KMS-11 (cell line): ENCODE results near the gene GPR84.

Source experiments
- H2AFZ ChIP-seq: fragments of 200-600 bp; sonication (generic); 2 replicates; pipeline ENCODE4 v1.6.1; 2016; ENCODE audit warnings: antibody characterized with exemption, mixed run types, low read depth
- H3K27ac ChIP-seq: fragments of 200-600 bp; sonication (generic); 2 replicates; pipeline ENCODE4 v1.6.1; 2016; ENCODE audit warnings: mild to moderate bottlenecking, mixed run types
- H3K27me3 ChIP-seq: fragments of 200-600 bp; sonication (generic); 2 replicates; pipeline ENCODE4 v1.6.1; 2017; ENCODE audit warnings: mild to moderate bottlenecking, low read depth, mixed run types, moderate library complexity; ENCODE audit not compliant: insufficient read depth
- H3K36me3 ChIP-seq: fragments of 200-600 bp; sonication (generic); 2 replicates; pipeline ENCODE4 v1.6.1; 2017; ENCODE audit warnings: mild to moderate bottlenecking, mixed run types; ENCODE audit not compliant: insufficient read depth
- H3K4me1 ChIP-seq: fragments of 200-600 bp; sonication (generic); 2 replicates; pipeline ENCODE4 v1.6.1; 2016; ENCODE audit warnings: mild to moderate bottlenecking, low read depth, mixed run types; ENCODE audit not compliant: poor library complexity, severe bottlenecking
- H3K4me2 ChIP-seq: fragments of 200-600 bp; sonication (generic); 2 replicates; pipeline ENCODE4 v1.7.0; 2016; ENCODE audit warnings: mild to moderate bottlenecking, mixed run types
- H3K4me3 ChIP-seq: fragments of 200-600 bp; sonication (generic); IDR thresholded peaks from 2 replicates; pipeline ENCODE4 v1.6.1; 2017; ENCODE audit warnings: low read depth, low read length, mixed read lengths; ENCODE audit not compliant: insufficient read depth
- H3K79me2 ChIP-seq: fragments of 200-600 bp; sonication (generic); 2 replicates; pipeline ENCODE4 v1.6.1; 2016; ENCODE audit warnings: low read depth, mixed run types; ENCODE audit not compliant: insufficient read depth
- H3K9ac ChIP-seq: fragments of 200-600 bp; sonication (generic); 2 replicates; pipeline ENCODE4 v1.6.1; 2016; ENCODE audit warnings: mild to moderate bottlenecking, mixed run types
- H4K20me1 ChIP-seq: fragments of 200-600 bp; sonication (generic); 2 replicates; pipeline ENCODE4 v1.6.1; 2016; ENCODE audit warnings: mild to moderate bottlenecking, mixed run types; ENCODE audit not compliant: insufficient read depth
- TF ChIP-seq, protein P1 (sequence below): fragments of 200-600 bp; sonication (generic); conservative IDR thresholded peaks from 2 replicates; pipeline ENCODE4 v1.6.1; 2017; ENCODE audit warnings: low read depth, mild to moderate bottlenecking, antibody characterized with exemption, low read length, moderate library complexity, mixed read lengths

The GPR84 gene

DNA sequence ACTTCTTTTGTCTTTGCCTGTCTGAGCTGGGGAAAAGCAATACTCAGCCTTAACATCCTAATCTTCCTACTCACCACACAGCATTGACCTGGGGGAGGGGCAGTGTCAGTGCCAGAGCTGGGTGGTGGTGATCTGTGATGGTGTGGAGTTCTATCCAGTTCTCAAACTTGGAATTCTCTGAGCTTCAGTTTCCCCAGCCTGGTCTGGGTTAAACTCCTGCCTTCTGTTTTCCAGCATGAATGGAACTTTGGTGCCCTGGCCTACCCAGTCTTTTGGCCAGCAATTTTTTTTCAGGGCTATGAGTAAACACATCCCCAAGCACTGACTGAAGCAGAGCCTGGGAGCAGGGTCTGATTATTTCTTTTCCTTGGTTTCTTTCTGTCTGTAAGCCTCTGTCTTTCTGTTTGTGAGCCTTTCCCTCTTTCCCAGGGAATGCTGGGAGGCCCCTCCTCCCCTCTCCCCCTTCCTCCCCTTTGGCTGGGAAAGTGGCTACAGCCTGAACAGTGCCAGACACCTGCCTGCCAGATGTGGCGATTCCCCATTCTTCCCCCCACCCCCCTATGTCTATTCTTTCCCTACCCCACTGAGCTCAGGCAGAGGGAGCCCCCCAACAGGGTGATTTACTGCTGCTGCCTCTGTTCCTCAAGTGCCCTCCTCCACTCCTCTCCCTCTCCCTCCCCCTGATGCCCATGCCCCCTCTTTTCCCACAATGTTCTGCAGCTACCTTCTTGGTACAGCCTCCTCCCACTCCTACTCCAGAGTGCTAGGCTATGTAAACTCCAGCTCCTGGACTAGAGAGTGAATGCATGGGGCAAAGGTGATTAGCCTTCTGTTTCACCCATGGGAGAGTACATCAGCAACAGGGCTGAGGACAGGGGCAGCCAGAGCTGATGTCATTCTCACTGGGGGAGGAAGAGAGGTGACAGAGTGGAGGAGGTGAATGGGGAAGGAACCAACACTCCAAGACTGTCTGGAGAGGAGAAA is 11.1 kb downstream of the GPR84 start:
- no peaks in the 10 kb centered on the region for H4K20me1 ChIP-seq
- peaks cover 2% of the 10 kb centered on the region; the same call in 1 of the 2 replicates for H3K36me3 ChIP-seq
- H2AFZ ChIP-seq: no peak overlapping the region
- H3K27me3 ChIP-seq: no peaks in the 10 kb centered on the region; the same call in 1 of the 2 replicates
- H3K4me2 ChIP-seq: no peak overlapping the region
- peaks cover 5% of the 10 kb centered on the region for H3K4me1 ChIP-seq
- no peak overlapping the region for H3K27ac ChIP-seq
- no peak overlapping the region for H3K4me3 ChIP-seq
- TF ChIP-seq, protein P1, sequence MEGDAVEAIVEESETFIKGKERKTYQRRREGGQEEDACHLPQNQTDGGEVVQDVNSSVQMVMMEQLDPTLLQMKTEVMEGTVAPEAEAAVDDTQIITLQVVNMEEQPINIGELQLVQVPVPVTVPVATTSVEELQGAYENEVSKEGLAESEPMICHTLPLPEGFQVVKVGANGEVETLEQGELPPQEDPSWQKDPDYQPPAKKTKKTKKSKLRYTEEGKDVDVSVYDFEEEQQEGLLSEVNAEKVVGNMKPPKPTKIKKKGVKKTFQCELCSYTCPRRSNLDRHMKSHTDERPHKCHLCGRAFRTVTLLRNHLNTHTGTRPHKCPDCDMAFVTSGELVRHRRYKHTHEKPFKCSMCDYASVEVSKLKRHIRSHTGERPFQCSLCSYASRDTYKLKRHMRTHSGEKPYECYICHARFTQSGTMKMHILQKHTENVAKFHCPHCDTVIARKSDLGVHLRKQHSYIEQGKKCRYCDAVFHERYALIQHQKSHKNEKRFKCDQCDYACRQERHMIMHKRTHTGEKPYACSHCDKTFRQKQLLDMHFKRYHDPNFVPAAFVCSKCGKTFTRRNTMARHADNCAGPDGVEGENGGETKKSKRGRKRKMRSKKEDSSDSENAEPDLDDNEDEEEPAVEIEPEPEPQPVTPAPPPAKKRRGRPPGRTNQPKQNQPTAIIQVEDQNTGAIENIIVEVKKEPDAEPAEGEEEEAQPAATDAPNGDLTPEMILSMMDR: no peak
- H3K79me2 ChIP-seq: no peaks in the 10 kb centered on the region
- no peak overlapping the region for H3K9ac ChIP-seq

DNA sequence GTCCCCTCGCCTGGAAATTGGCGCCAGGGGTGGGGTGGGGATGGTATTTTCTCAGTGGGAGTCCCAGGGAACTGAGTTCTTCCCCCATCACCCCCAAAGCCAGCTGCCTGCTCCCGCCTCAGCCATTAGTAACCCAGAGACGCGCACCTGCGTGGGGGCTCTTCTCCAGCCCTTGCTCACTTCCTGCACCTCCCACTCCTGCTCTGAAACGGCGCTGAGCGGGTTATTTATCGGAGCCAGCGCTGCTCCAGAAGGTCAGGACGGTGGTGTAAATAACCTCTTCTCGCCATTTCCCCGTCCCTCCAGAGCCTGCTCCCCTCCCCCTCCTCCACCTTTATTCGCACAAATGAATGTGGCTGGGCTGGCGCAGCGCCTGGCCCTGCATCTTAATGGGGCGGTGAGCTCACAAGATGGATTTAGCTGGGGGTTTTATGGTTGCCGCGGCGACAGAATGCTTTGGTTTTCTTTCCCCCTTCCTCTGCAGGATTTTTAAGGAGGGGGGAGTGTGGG is 12.2 kb downstream of the GPR84 start:
- H3K79me2 ChIP-seq: no peaks in the 10 kb centered on the region
- H3K36me3 ChIP-seq: peaks cover 7% of the 10 kb centered on the region; the same call in 1 of the 2 replicates
- TF ChIP-seq, protein P1: no peak
- H3K27ac ChIP-seq: no peak overlapping the region
- no peak overlapping the region for H3K4me3 ChIP-seq
- H3K4me1 ChIP-seq: no peaks in the 10 kb centered on the region
- H4K20me1 ChIP-seq: no peaks in the 10 kb centered on the region
- no peak overlapping the region for H3K9ac ChIP-seq
- no peaks in the 10 kb centered on the region; the same call in 1 of the 2 replicates for H3K27me3 ChIP-seq
- no peak overlapping the region for H3K4me2 ChIP-seq
- H2AFZ ChIP-seq: no peak overlapping the region

DNA sequence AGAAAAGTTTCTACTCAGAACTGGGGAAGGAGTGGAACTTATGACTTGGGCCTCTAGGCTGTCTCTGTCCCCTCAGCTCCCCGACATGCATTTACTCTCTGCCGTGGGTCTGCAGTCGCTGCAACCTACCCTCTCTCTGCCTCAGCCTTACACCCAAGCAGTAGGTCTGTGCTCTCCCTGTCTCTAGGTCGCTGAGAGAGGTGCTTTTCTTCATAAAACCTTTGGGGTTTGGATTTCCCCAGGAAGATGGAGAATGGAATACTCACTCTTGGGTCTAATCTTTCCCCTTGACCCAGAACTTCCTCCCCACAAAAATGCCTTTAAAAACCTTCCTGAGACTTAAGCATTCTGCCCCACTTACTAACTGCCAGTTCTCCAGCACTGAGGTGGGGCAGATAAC is 12.9 kb downstream of the GPR84 start:
- Histone ChIP-seq H3K4me1 (no peaks in the 10 kb centered on the region), H3K27me3 (no peaks in the 10 kb centered on the region; the same call in 1 of the 2 replicates), H3K27ac (no peak overlapping the region), H3K36me3 (peaks cover 7% of the 10 kb centered on the region; the same call in 1 of the 2 replicates), H3K4me3 (no peak overlapping the region), H3K79me2 (no peaks in the 10 kb centered on the region), H3K9ac (no peak overlapping the region), H3K4me2 (no peak overlapping the region), H4K20me1 (no peaks in the 10 kb centered on the region), H2AFZ (no peak overlapping the region)
- TF ChIP-seq, protein P1: no peak

DNA sequence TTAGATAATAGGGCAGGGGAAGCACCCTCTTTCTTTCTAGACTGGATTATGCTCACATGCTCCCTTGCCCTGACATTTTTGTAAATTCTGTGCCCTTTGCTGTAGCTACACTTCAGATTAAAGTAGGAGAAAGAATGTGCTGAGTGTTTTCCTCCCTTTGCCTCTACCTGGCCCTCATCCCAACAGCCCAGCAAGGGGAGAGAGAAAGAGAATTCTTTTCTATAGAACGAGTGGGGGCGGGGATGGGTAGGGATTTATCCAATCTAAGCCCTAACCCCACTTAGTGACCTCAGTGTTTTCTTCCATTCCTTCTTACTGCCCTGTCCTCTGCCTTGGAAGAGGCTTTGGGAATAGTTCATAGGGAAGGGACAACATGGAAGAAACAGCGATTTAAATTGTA is 13.5 kb downstream of the GPR84 start:
- H3K79me2 ChIP-seq: no peaks in the 10 kb centered on the region
- H3K4me1 ChIP-seq: no peaks in the 10 kb centered on the region
- TF ChIP-seq, protein P1: no peak
- H3K9ac ChIP-seq: no peak overlapping the region
- no peaks in the 10 kb centered on the region for H4K20me1 ChIP-seq
- no peak overlapping the region for H3K4me2 ChIP-seq
- no peaks in the 10 kb centered on the region; the same call in 1 of the 2 replicates for H3K27me3 ChIP-seq
- peaks cover 7% of the 10 kb centered on the region; the same call in 1 of the 2 replicates for H3K36me3 ChIP-seq
- H3K27ac ChIP-seq: no peak overlapping the region
- no peak overlapping the region for H2AFZ ChIP-seq
- H3K4me3 ChIP-seq: no peak overlapping the region
